ENCODE measurements around the gene GPR12. TPM values are rescaled to one million over a fixed set of nuclear protein-coding genes. Genes with fewer than 3 reads are reported as not detected.

Gene GPR12
- total RNA-seq, 6 experiments from 2014 or later: not detected

GRCh38 chr13:26722321-26722720 lies 38.3 kb downstream of the GPR12 start:
- 45% methylated on average over 4 of the region's 5 CpGs for WGBS (ENCODE audit: insufficient coverage, low coverage, low lambda C conversion rate, missing lambda C conversion rate)
- intact Hi-C loops (cut with DNase I): no loop called here
- no peak for DNase-seq
- Histone ChIP-seq H3K9me3 (no peaks in the 10 kb centered on the region), H3K4me1 (no peaks in the 10 kb centered on the region), H3K27me3 (no peaks in the 10 kb centered on the region), H3K27ac (no peak overlapping the region), H3K36me3 (no peaks in the 10 kb centered on the region), H3K4me3 (no peak overlapping the region)
- no peak for ATAC-seq
- TF ChIP-seq CTCF (IDR thresholded peaks at IDR 0.05): no peak

DNA sequence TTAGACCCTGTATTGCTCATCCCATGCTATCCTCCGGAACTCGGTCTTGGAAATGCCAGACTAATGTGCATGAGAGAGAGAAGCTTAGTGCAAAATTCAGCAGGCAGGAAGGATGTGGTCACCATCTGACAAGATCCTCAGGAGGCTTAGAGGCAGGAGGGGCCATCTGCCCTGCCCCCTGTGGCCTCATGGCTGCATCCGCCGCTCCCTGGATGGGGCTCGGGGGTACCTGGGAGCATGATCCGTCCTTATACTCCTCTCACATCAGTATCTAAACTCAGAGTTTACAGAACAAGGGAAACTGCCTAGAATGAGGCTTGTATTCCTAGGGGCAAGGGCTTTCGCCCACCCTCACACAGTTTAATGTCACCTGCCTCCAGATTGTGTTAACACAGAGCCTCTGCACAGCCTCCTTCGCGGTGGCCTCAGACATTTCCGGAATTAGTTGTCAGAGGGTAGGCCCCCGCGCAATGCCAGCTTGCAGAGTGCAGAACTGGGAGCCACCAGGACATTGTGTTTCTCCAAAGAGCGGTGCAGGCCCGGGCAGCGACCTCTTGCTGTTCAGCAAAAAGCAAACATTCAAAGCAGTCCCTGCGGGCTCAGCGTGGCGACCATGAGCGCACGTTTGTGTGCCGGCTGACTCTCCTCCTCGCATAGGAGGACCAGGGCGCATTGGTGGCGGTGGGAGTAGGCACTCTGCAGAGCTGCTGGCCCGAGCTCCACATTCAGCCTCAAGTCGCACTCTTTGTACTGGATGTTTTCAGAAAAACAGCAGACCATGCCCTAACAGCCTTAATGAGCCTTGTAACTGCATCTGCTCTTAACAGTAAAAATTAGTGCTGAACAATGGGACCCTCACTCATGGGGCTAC lies 39.1 kb downstream of the GPR12 start:
- Histone ChIP-seq H3K4me1 (no peaks in the 10 kb centered on the region), H3K27me3 (no peaks in the 10 kb centered on the region), H3K27ac (no peak overlapping the region), H3K9me3 (no peaks in the 10 kb centered on the region), H3K36me3 (no peaks in the 10 kb centered on the region), H3K4me3 (no peak overlapping the region)
- 49% methylated on average over 12 of the region's 26 CpGs for WGBS (ENCODE audit: insufficient coverage, low coverage, low lambda C conversion rate, missing lambda C conversion rate)
- ATAC-seq (peak in 3 of 4 donors; percentile 16 to 43 (median 39)), DNase-seq (no peak)
- TF ChIP-seq CTCF (IDR thresholded peaks at IDR 0.05): no peak
- no peak for TF ChIP-seq POLR2A (IDR thresholded peaks at IDR 0.05)
- intact Hi-C loops (cut with DNase I): no loop called here

DNA sequence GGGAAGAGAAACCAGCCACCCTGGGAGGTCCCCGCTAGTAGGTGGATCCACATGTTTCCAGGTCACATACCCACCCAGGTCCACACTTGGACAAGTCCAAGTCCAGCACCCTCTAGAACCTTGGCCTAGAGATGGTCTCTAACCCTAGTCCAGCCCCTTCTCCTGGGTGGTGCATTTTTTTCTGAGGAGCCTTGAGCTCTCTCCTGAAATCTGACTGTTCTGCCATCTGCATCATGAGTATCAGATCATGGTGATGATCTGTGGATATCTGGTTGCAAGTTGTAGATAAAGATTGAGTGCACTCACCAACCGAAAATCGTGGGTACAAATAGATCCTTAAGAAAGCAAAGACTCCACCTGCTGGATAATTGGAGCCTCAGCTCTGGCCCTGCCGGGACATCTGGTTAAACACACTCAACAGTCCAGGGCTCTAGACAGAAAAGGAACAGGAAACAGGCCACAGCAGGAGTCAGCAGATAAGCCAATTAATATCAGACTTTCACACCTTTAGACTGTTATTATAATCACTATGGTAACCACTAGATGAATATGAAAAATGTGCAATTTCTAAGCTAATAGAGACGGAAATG lies 41.1 kb downstream of the GPR12 start:
- Histone ChIP-seq H3K27me3 (no peaks in the 10 kb centered on the region), H3K4me1 (no peaks in the 10 kb centered on the region), H3K27ac (no peak overlapping the region), H3K9me3 (no peaks in the 10 kb centered on the region), H3K36me3 (no peaks in the 10 kb centered on the region), H3K4me3 (no peak overlapping the region)
- no peak for ATAC-seq
- no peak for DNase-seq
- intact Hi-C loops (cut with DNase I): no loop called here
- TF ChIP-seq POLR2A (IDR thresholded peaks at IDR 0.05): no peak
- 29% methylated on average over 4 of the region's 5 CpGs for WGBS (ENCODE audit: insufficient coverage, low coverage, low lambda C conversion rate, missing lambda C conversion rate)

DNA sequence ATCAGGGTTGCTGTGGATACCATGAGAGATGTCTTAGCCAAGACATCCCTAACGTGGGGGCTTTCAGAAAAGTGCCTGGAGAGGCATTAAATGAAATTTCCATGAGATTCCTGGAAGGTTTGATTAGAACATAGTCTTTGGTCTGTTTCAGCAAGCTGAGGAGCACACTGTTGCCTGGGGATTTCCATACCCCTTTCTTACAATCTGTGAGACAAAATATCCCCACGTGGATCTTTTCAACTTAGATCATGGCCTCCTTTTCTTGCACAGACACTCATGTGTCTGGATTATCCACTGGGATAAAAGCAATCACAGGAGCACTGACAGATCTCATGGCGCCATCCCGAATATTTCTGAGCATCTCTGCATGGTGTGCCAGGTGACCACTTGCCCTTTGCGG lies 41.7 kb downstream of the GPR12 start:
- no peak for DNase-seq
- H3K9me3 ChIP-seq: no peaks in the 10 kb centered on the region
- WGBS (ENCODE audit: insufficient coverage, low coverage, low lambda C conversion rate, missing lambda C conversion rate): 40% methylated on average over 5 of the region's 5 CpGs
- intact Hi-C loops (cut with DNase I): no loop called here
- no peaks in the 10 kb centered on the region for H3K27me3 ChIP-seq
- H3K4me3 ChIP-seq: no peak overlapping the region
- no peaks in the 10 kb centered on the region for H3K36me3 ChIP-seq
- no peak for TF ChIP-seq CTCF (IDR thresholded peaks at IDR 0.05)
- no peak for TF ChIP-seq POLR2A (IDR thresholded peaks at IDR 0.05)
- H3K27ac ChIP-seq: no peak overlapping the region
- no peaks in the 10 kb centered on the region for H3K4me1 ChIP-seq
- no peak for ATAC-seq

GRCh38 chr13:26718146-26718545 lies 42.4 kb downstream of the GPR12 start:
- Histone ChIP-seq H3K27me3 (no peaks in the 10 kb centered on the region), H3K36me3 (no peaks in the 10 kb centered on the region), H3K4me3 (no peak overlapping the region), H3K27ac (no peak overlapping the region), H3K4me1 (no peaks in the 10 kb centered on the region), H3K9me3 (no peaks in the 10 kb centered on the region)
- intact Hi-C loops (cut with DNase I): no loop called here
- DNase-seq (no peak), ATAC-seq (no peak)
- no peak for TF ChIP-seq CTCF (IDR thresholded peaks at IDR 0.05)
- WGBS (ENCODE audit: insufficient coverage, low coverage, low lambda C conversion rate, missing lambda C conversion rate): 67% methylated on average over 1 of the region's 8 CpGs

All from right lobe of liver (tissue), 6 donors.